ENCODE measurements around the gene ARSH. TPM values are rescaled to one million over a fixed set of nuclear protein-coding genes. Genes with fewer than 3 reads are reported as not detected.

Gene ARSH
- total and polyA plus RNA-seq, 11 donors: not detected

DNA sequence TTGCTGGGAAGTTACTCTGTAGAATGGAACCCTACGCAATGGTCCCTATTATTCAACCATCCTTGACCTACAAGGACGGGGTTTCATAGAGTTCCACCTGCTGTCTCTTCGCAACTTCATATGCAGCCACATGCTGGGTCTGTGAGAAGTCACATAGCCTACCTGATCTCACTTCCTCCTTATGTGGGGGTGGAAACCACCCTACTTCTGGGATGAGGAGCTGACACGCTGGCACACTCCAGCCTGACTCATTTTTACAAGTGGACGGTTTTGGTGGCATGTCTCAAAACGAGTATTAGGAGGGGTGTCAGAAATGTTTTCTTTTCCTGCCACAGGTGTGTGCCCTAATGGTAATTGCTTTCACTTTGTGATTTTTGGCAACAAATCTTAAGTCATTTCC is 40.4 kb upstream of the ARSH start:
- WGBS, 4 donors: 83 to 95% (median 89%) methylated on average over 6 of the region's 6 CpGs
- H3K36me3 ChIP-seq: no peaks in the 10 kb centered on the region
- ATAC-seq: no peak
- peaks cover 0 to 28% (median 0%) of the 10 kb centered on the region in 12 donors for H3K4me1 ChIP-seq
- H3K27me3 ChIP-seq: peaks cover 0 to 3% (median 0%) of the 10 kb centered on the region in 9 donors
- no peak overlapping the region for H3K27ac ChIP-seq
- no peaks in the 10 kb centered on the region for H3K9me3 ChIP-seq
- H3K4me3 ChIP-seq: no peak overlapping the region
- TF ChIP-seq, protein P1, sequence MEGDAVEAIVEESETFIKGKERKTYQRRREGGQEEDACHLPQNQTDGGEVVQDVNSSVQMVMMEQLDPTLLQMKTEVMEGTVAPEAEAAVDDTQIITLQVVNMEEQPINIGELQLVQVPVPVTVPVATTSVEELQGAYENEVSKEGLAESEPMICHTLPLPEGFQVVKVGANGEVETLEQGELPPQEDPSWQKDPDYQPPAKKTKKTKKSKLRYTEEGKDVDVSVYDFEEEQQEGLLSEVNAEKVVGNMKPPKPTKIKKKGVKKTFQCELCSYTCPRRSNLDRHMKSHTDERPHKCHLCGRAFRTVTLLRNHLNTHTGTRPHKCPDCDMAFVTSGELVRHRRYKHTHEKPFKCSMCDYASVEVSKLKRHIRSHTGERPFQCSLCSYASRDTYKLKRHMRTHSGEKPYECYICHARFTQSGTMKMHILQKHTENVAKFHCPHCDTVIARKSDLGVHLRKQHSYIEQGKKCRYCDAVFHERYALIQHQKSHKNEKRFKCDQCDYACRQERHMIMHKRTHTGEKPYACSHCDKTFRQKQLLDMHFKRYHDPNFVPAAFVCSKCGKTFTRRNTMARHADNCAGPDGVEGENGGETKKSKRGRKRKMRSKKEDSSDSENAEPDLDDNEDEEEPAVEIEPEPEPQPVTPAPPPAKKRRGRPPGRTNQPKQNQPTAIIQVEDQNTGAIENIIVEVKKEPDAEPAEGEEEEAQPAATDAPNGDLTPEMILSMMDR (IDR thresholded peaks at IDR 0.05): no peak
- no peak for TF ChIP-seq POLR2A (IDR thresholded peaks at IDR 0.05)
- no peak for DNase-seq
- intact Hi-C loops (cut with DNase I): no loop called here

DNA sequence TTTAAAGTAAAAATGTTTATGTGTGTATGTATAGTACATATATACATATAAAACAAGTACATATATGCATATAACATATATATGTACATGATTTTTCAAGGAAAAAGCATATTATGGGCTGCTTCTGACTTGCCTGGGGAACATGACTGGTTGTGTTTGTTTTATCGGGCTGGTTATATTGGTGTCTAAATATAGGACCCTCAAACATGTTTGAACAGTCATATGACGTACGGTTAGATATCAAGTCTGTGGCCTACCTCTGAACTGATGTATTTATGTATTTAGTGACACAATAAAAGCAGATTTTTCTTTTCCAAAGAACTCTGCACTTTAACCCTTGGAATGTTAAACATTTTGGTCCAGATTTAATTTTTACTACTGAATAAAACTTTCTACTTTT is 39.3 kb upstream of the ARSH start:
- 38 to 47% (median 45%) methylated on average over 3 of the region's 3 CpGs for WGBS, 4 donors
- Histone ChIP-seq H3K4me3 (no peak overlapping the region), H3K36me3 (no peaks in the 10 kb centered on the region), H3K27ac (peak overlapping the region in 3 of 12 donors; percentile 1 to 19 (median 5)), H3K4me1 (peaks cover 0 to 28% (median 0%) of the 10 kb centered on the region in 12 donors), H3K9me3 (no peaks in the 10 kb centered on the region), H3K27me3 (peaks cover 0 to 3% (median 0%) of the 10 kb centered on the region in 9 donors)
- ATAC-seq: peak in 1 of 4 donors; percentile 50
- intact Hi-C loops (cut with DNase I): no loop called here
- TF ChIP-seq POLR2A (IDR thresholded peaks at IDR 0.05): no peak
- TF ChIP-seq, protein P1 (IDR thresholded peaks at IDR 0.05): no peak
- DNase-seq: no peak

DNA sequence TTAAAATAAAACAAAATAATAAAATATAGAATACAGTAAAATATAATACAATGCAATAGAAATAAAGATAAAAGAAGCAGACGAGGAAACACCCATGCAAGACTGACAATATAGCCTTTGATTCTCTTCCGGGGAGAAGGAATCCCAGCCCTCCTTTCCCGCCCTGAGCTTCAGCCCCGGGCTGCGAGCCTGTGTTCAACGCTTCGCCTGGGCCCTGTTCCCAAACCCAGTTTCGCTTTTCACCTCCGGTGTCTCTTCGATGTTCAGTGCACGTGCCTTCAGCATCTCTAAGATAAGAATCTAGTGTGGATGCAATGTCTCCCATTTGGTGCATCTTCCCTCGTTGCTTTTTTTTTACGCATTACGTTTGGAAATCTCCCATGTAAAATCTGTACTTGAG is 38.8 kb upstream of the ARSH start:
- Histone ChIP-seq H3K27ac (peak overlapping the region in 1 of 12 donors; percentile 19), H3K36me3 (no peaks in the 10 kb centered on the region), H3K27me3 (peaks cover 0 to 3% (median 0%) of the 10 kb centered on the region in 9 donors), H3K9me3 (no peaks in the 10 kb centered on the region), H3K4me3 (peak overlapping the region in 7 of 12 donors; percentile 9 to 38 (median 21)), H3K4me1 (peaks cover 0 to 28% (median 0%) of the 10 kb centered on the region in 12 donors)
- intact Hi-C loops (cut with DNase I): no loop called here
- TF ChIP-seq, protein P1 (IDR thresholded peaks at IDR 0.05): no peak
- no peak for TF ChIP-seq POLR2A (IDR thresholded peaks at IDR 0.05)
- WGBS, 4 donors: 62 to 85% (median 76%) methylated on average over 14 of the region's 14 CpGs
- ATAC-seq (no peak), DNase-seq (no peak)

DNA sequence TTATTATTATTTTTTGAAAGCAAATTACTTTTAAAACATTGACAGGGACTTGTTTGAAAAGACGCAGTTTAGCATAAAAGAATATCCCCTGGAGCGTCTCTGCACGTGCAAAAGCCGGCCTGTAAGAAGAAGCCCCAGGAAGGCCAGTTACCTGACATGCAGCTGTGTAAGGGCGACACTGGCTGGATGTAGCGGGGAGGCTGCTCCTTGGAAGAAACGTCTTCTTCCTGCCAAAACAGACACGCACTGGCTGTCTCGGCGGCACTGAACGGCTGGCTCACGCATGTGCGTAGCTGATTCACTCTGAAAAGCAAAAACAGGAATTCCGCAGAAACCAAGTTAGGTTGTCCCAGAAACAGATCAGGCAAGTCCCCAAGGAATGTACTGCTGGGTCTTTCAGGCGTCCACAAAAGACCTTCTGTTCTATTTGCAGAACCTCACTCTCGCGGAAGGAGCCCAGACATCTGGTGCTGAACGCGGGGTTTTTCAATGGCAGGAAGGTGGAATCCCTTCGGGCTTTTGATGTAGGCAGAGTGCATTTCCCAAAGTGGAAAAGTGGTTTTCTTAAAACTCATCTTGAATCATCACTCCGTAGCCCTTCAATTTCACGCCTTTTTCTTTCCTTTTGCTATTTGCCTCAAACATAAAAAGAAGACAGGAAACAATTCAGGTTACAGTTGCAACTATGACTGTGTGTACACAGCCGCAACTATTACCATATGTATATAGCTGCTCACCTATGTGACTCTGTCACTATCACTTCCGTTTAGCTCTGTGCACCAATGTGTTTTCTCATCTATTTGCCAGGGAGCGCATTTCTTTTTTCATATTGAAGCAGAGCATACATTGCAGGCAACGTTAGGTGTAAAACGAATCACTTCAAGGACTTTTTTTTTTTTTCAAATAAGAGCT is 38.1 kb upstream of the ARSH start:
- WGBS, 4 donors: 39 to 61% (median 50%) methylated on average over 27 of the region's 27 CpGs
- H3K36me3 ChIP-seq: no peaks in the 10 kb centered on the region
- no peak overlapping the region for H3K27ac ChIP-seq
- H3K4me1 ChIP-seq: peaks cover 0 to 28% (median 0%) of the 10 kb centered on the region in 12 donors
- ATAC-seq (peak in 2 of 4 donors; percentile 38 to 55), DNase-seq (peak in 3 of 5 donors; percentile 11 to 34 (median 33))
- intact Hi-C loops (cut with DNase I): no loop called here
- no peaks in the 10 kb centered on the region for H3K9me3 ChIP-seq
- TF ChIP-seq, protein P1 (IDR thresholded peaks at IDR 0.05): no peak
- TF ChIP-seq POLR2A (IDR thresholded peaks at IDR 0.05): no peak
- no peaks in the 10 kb centered on the region for H3K27me3 ChIP-seq
- H3K4me3 ChIP-seq: peak overlapping the region in 8 of 12 donors; percentile 9 to 38 (median 18)
